Activated naive CD8-positive, alpha-beta T cell (primary cell): Measurements from ENCODE around the gene COPS8.

Source experiments
- H3K27ac Mint-ChIP-seq: one replicate; pipeline ENCODE4 v1.8.0; 2021; ENCODE audit warnings: mixed read lengths
- H3K27me3 Mint-ChIP-seq: one replicate; pipeline ENCODE4 v1.8.0; 2021; ENCODE audit warnings: mixed read lengths
- H3K36me3 Mint-ChIP-seq: one replicate; pipeline ENCODE4 v1.8.0; 2021; ENCODE audit warnings: mixed read lengths
- H3K4me1 Mint-ChIP-seq: one replicate; pipeline ENCODE4 v1.8.0; 2021; ENCODE audit warnings: low read depth, mixed read lengths
- H3K4me3 Mint-ChIP-seq: one replicate; pipeline ENCODE4 v1.8.0; 2021; ENCODE audit warnings: mild to moderate bottlenecking, mixed read lengths
- H3K9me3 Mint-ChIP-seq: one replicate; pipeline ENCODE4 v1.8.0; 2021; ENCODE audit warnings: low read depth, mixed read lengths

Gene COPS8

DNA sequence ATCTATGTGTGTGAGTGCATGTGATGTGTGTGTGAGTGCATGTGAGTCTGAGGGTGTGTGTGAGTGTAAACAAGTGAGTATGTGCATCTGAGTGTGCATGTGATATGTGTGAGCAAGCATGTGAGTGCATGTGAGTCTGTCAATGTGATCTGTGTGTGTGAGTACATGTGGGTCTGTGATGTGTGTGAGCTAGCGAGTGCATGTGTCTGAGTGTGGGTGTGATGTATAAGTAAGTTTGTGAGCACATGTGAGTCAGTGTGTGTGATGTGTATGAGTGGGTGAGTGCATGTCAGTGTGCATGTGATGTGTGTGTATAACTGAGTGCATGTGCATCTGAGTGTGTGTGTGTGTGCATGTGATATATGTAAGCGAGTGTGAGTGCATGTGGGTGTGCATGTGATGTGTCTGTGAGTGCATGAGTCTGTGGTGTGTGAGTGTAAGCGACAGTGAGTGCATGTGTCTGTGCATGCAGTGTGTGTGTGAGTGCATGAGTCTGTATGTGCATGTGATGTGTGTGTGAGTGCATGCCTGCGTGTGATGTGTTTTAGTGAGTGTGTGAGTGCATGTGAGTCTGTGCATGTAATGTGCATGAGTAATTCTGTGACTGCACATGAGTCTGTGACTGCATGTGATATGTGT, 44.1 kb downstream of the COPS8 start:
- Mint-ChIP-seq H3K4me3 (no peak overlapping the region), H3K9me3 (no peaks in the 10 kb centered on the region), H3K4me1 (peaks cover 3% of the 10 kb centered on the region), H3K27ac (no peak overlapping the region), H3K36me3 (no peaks in the 10 kb centered on the region), H3K27me3 (no peaks in the 10 kb centered on the region)

DNA sequence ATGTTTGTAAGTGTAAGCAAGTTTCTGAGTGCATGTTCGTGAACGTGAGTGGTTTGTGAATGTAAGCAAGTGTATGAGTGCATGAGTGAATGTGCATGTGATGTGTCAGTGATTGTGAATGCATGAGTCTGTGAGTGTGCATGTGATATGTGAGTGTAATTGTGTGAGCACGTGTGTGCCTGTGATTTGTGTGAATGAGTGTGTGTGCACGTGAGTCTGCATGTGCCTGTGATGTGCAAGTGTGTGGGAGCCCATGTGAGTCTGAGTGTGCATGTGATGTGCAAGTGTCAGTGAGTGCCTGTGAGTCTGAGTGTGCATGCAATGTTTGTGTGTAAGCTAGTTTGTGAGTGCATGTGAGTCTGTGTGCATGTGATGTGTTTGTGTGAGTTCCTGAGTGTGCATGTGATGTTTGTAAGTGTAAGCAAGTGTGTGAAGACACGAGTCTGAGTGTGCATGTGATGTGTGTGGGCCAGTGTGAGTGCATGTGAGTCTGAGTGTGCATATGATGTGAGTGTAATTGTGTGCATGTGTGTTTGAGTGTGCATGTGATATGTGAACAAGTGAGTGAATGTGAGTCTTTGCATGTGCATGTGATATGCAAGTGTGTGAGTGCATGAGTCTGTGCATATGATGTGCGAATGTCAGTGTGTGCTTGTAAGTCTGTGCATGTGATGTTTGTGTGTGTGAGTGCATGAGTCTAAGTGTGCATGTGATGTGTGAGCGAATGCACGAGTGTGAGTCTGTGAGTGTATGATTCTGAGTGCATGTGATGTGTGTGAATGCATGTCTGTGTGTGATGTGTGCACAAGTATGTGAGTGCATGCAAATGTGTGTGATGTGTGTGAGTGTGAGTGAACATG, 45.1 kb downstream of the COPS8 start:
- H3K9me3 Mint-ChIP-seq = no peaks in the 10 kb centered on the region
- no peak overlapping the region for H3K4me3 Mint-ChIP-seq
- no peak overlapping the region for H3K27ac Mint-ChIP-seq
- H3K36me3 Mint-ChIP-seq = no peaks in the 10 kb centered on the region
- H3K27me3 Mint-ChIP-seq = no peaks in the 10 kb centered on the region
- H3K4me1 Mint-ChIP-seq = peaks cover 3% of the 10 kb centered on the region

DNA sequence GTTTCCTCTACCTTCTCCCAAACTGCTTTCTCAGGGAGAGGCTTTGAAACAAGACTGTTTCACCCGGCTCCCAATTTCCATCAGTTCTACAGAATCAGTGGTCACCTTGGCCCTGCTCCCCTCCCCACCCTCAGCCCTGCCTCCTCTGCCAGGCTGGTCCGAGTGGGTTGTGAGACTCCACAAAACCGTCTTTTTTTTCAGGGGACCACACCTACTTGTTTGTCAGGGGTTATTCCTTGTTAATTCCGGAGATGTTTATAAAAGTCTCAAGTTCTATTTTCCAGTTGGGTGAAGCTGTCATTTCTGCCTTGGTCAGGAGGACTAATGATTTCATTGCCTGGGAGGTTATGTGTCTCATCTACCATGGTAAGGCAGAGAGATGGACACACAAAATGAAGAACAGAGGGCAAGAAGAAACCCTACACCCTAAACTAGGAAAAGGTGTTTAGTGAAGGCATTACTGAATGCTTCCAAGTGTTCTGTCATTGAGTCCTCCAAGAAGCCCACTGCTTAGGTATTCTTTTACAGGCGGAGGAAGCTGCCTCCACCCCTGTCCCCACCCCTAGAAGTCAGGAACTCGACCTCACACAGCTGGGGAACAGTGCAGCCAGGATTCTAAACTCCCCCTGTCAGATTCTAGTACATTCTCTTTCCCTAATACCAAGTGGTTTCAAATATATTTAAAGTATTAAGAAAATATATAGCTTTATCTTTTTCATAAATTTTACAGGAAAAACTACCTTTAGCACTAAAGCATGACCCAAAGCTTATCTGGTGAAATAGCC, 46.3 kb downstream of the COPS8 start:
- H3K27me3 Mint-ChIP-seq = no peaks in the 10 kb centered on the region
- H3K4me3 Mint-ChIP-seq = no peak overlapping the region
- no peaks in the 10 kb centered on the region for H3K9me3 Mint-ChIP-seq
- peaks cover 3% of the 10 kb centered on the region for H3K4me1 Mint-ChIP-seq
- H3K36me3 Mint-ChIP-seq = no peaks in the 10 kb centered on the region
- no peak overlapping the region for H3K27ac Mint-ChIP-seq

DNA sequence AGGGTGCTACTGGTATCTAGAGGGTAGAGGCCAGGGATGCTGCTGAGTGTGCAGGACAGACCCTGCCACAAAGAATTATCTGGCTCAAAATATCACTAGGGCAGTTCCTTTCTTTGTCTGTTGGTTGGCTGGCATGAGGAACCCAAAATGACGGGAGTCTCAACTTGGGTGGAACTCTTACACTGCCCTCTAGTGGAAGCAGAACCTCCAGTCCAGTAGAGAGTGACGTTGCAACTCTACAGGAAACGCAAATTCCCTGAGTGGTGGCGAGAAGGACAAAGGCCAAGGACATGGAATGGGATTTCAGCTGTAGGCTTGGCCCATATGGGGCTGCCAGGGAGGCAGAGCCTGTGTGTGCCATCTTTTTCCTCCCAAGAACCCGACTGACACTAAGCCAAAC, 47.1 kb downstream of the COPS8 start:
- no peaks in the 10 kb centered on the region for H3K27me3 Mint-ChIP-seq
- no peak overlapping the region for H3K4me3 Mint-ChIP-seq
- H3K4me1 Mint-ChIP-seq = peaks cover under 1% of the 10 kb centered on the region
- H3K36me3 Mint-ChIP-seq = no peaks in the 10 kb centered on the region
- no peaks in the 10 kb centered on the region for H3K9me3 Mint-ChIP-seq
- no peak overlapping the region for H3K27ac Mint-ChIP-seq

DNA sequence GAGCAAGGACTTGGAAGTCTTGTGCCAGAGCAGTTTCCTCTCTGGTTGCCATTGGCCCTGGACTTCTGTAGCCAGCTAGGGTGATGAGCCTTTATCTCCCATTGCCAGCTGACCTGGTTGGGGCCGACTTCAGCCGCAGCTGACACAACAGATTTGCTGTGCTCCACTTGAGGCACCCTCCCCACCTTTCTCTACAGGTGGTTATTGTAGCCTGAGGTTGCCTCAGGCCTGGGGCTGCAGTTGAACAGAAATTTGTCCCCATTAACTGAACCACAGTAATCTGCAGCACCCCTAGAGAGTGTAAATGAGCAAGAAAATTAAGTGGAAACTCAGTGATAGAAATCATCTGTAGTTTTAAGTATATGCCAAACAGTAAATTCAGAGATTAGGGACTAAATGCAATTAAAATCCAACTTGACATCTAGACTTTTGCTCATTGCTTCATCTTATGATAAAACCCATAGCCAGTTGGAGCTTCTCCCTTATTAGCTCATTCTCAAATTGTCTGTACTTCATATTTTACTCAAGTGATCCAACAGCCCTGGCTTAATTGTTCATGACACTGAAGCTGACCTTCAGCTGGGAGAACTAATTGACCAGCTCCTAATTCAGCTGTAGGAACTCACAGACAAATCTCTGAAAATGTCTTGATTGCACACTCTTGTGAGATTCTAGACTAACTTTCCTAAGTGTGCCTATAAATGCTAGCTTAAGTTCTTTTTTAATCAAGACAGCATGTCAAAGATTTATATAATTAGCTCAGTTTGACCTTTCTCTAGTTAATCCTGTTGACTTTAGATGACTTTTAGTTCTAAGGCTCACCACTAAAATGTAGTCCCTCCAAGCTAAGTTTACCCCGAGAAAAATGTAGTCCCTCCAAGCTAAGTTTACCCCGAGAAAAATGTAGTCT, 48.9 kb downstream of the COPS8 start:
- Mint-ChIP-seq H3K9me3 (no peaks in the 10 kb centered on the region), H3K4me1 (no peaks in the 10 kb centered on the region), H3K36me3 (no peaks in the 10 kb centered on the region), H3K27me3 (no peaks in the 10 kb centered on the region), H3K27ac (no peak overlapping the region), H3K4me3 (no peak overlapping the region)

DNA sequence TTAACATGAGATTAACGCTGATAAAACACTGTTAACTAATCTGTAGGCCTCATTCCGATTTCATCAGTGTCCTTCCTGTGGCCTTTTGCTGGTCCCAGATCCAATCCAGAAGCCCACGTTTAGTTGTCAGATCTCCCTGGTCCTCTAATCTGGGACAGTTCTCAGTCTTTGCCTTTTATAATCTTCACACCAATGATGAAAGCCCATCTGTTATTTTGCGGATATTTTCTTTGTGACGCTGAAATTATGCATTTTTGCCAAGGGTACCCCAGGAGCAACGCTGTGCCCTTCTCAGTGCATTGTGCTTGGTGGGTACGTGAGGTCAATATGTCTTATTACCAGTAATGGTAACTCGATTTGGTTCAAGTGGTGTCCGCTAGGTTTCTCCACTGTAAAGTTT, 51.1 kb downstream of the COPS8 start:
- H3K4me3 Mint-ChIP-seq = no peak overlapping the region
- no peaks in the 10 kb centered on the region for H3K36me3 Mint-ChIP-seq
- no peaks in the 10 kb centered on the region for H3K27me3 Mint-ChIP-seq
- H3K9me3 Mint-ChIP-seq = no peaks in the 10 kb centered on the region
- no peak overlapping the region for H3K27ac Mint-ChIP-seq
- no peaks in the 10 kb centered on the region for H3K4me1 Mint-ChIP-seq

DNA sequence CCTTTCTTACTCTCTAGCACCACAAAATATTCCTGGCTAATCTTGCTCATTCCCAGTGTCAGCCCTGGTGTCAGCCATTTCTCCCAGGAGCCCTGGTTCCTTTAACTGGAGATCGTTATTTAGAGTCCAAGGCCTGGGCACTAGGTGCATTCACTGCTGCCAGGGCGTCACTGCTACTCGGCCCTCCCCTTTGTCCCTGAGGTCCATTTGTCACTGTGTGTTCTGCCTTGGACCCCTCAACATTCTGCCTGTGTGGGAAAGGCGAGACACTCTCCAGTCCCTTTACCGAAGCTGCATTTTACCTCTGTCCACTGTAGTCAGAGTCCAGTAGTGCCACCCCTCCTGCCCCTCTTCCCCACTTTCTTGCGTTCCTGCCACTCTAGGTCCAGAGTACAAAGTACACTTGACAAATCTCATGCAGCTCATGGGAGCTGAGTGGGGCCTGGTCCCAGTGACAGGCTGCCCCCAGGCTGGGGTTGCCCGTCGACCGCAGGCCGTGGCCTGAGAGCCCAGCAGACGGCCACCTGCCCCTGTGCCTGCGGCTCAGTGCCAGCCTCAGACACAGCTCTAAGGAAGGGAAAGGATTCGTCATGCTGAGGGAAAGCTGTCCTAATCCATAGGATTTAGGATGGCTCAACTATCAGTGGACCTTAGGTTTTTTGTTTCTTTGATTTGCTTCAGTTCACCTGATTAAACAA, 52.1 kb downstream of the COPS8 start:
- Mint-ChIP-seq H3K9me3 (no peaks in the 10 kb centered on the region), H3K4me1 (no peaks in the 10 kb centered on the region), H3K4me3 (no peak overlapping the region), H3K36me3 (no peaks in the 10 kb centered on the region), H3K27me3 (no peaks in the 10 kb centered on the region), H3K27ac (no peak overlapping the region)

DNA sequence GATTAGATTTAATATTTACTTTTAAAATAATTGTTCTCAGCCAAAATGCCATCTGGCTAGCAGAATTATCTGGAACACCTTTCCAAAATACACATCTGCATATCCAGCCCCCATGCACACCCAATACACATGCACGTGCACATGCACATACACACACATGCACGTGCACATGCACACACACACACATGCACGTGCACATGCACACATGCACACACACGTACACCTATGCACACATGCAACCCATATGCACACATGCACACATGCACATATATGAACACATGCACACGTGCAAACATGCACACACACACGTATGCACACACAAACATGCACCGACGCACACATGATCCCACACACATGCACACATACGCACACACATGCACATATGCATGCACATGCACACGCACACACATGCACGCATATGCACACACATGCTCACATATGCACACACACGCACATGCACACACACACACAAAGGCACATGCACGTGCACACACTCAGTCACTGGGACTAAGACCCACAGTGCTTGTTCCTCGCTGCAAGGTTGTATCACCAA, 53.5 kb downstream of the COPS8 start:
- Mint-ChIP-seq H3K27ac (no peak overlapping the region), H3K27me3 (no peaks in the 10 kb centered on the region), H3K4me3 (no peak overlapping the region), H3K36me3 (peaks cover 2% of the 10 kb centered on the region), H3K4me1 (no peaks in the 10 kb centered on the region), H3K9me3 (no peaks in the 10 kb centered on the region)

DNA sequence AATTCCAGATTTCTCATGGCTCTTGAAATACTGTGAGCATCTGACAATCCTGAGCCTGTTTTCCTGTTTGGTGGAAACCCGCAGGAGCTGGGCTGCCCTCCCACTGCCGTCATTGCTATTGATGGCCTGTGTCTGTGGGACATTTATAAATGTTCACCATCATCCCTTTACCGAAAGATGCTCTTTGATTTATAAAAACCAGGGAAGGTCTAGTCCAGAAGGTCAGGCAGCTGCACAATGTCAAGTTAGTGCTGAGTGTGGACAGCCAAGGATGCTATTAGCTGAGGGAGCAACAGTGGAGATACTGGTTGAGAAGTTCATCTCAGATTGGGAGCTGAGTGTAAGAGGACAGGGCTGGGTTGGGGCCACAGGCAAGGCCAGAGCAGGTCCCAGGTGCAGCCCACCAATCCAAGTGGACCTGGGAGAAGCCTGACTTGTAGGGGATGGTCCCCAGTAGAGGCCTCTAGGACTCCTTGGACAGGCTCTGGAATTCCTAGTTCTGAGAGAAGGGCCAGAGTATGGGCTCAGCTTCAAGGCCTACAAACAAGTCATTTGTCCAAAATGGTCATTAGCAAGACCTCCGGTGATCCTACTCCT, 55.1 kb downstream of the COPS8 start:
- H3K27me3 Mint-ChIP-seq = no peaks in the 10 kb centered on the region
- no peak overlapping the region for H3K27ac Mint-ChIP-seq
- H3K36me3 Mint-ChIP-seq = peaks cover 9% of the 10 kb centered on the region
- no peak overlapping the region for H3K4me3 Mint-ChIP-seq
- H3K4me1 Mint-ChIP-seq = no peaks in the 10 kb centered on the region
- peaks cover 3% of the 10 kb centered on the region for H3K9me3 Mint-ChIP-seq

DNA sequence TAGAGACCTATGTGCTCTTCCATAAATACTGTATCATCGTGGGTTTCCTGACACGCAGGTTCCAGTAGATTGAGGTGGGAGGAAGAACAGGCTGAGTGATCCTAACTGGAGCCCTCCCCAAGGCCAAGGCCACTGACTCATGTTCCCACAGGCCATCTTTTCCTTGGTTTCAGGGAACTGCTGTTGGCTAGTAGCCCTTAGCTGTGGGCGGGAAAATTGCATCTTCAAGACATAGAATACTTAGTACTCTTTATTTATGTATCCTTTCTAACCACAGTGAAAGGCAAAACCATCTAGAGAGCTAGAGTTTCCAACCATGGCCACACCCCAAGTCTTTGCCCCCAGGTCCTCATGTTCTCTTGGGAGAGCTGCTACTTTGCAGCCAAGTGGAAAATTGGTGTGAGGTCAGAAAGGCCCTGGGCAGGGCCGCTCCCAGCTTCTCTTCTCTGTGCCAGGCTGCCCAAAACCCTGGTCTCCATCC, 55.9 kb downstream of the COPS8 start:
- H3K27me3 Mint-ChIP-seq = no peaks in the 10 kb centered on the region
- H3K9me3 Mint-ChIP-seq = peaks cover 3% of the 10 kb centered on the region
- H3K4me3 Mint-ChIP-seq = no peak overlapping the region
- H3K4me1 Mint-ChIP-seq = no peaks in the 10 kb centered on the region
- H3K27ac Mint-ChIP-seq = no peak overlapping the region
- peaks cover 12% of the 10 kb centered on the region for H3K36me3 Mint-ChIP-seq

DNA sequence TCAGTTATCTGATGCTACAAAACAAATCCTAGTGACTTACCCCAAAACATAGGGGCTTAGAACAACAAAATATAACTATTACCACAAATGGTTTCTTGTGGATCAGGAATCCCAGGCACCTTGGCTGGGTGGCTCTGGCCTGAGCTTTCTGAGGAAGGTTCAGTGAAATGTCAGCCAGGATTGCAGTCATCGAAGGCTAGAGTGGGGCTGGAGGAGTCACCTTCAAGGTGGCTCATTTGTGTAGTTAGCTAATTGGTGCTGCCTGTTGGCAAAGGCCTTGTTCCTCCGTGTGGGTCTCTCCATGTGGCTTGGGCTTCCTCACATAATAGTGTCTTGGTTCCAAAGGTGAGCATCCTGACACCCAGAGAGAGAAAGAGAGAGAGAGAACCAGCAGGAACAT, 57.4 kb downstream of the COPS8 start:
- Mint-ChIP-seq H3K4me1 (no peaks in the 10 kb centered on the region), H3K36me3 (peaks cover 12% of the 10 kb centered on the region), H3K4me3 (no peak overlapping the region), H3K27me3 (no peaks in the 10 kb centered on the region), H3K9me3 (peaks cover 9% of the 10 kb centered on the region), H3K27ac (no peak overlapping the region)

DNA sequence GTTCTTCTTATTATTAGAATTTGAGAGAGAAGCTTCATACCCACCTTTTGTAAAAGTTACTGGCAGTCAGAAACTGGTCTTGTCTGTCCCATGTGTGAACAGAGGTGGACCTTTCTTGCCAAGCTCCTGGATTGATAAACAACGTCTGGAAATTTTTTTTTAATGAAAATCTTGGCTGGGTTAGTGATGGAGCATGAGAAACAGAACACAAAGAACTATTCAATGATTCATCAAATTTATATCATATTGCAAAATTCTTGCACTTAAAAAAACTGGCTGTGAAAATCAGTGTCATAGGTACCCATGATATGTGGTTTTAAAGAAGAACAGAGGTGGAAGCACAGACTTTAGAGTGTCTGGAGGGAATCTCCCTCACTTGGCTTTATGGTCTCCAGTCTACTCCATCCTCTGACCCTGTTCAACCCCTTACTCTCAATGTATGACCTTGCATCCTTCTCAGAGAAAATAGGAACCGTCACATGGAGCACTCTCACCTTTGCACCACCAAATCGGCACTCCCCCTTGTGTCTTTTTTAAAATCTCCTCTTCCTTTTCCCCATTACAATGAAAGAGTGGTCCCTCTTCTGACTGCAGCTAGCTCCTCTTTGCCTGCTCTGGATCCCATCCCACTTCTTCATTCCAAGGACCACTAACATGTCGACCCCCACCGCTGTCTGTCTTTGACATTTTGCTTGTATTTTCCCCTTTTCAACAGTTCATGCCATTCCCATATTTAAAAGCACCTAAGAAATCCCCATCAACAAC, 58.2 kb downstream of the COPS8 start:
- Mint-ChIP-seq H3K4me3 (no peak overlapping the region), H3K9me3 (peaks cover 9% of the 10 kb centered on the region), H3K36me3 (peaks cover 12% of the 10 kb centered on the region), H3K4me1 (no peaks in the 10 kb centered on the region), H3K27me3 (no peaks in the 10 kb centered on the region), H3K27ac (no peak overlapping the region)

DNA sequence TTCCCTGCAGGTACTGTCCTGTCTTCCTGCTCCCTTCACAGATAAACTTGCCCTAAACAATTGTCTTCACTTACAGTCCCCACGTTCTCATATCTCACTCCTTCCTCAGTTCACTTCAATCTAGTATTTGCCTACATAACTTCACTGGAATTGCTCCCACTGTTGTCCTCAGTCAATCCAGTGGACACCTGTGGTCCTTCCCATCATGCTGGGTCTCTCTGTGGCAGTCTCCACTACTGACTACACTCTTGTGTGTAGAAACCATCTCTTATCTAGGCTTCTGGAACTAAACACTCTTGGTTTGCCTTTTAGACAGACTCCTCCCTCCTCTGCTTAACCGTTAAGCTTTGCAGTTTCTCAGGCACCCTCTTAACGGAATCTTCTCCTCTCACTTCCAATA, 58.8 kb downstream of the COPS8 start:
- Mint-ChIP-seq H3K27me3 (no peaks in the 10 kb centered on the region), H3K9me3 (peaks cover 9% of the 10 kb centered on the region), H3K4me1 (peaks cover 7% of the 10 kb centered on the region), H3K27ac (no peak overlapping the region), H3K4me3 (no peak overlapping the region), H3K36me3 (peaks cover 12% of the 10 kb centered on the region)
